MCF 10A (cell line): ENCODE results near the gene LRRC27. TPM values are rescaled to one million over a fixed set of nuclear protein-coding genes. Genes with fewer than 3 reads are reported as not detected.

Experiments
- BruUV-seq: library from RNA; stranded (reverse); fragments of 400-500 nt; replicated peaks from 2 replicates; lab custom pipeline; 2021; lab: Mats Ljungman, UMichigan
- CTCF ChIA-PET: fragments of 300-600 bp; sonication (Branson Sonifier 250); formaldehyde crosslinking; extraction: SDS; loops from one replicate; lab custom pipeline; 2021; ENCODE audit warnings: antibody characterized with exemption, inconsistent platforms; lab: Yijun Ruan, JAX
- POLR2A ChIA-PET: fragments of 300-600, 350-650 bp; sonication (Branson Sonifier 250); formaldehyde crosslinking; extraction: SDS; loops from one replicate; lab custom pipeline; 2020; ENCODE audit warnings: antibody characterized with exemption, inconsistent platforms; lab: Yijun Ruan, JAX
- DNase-seq: peaks from one replicate; pipeline ENCODE4 v3.0.0-alpha.2; 2018; ENCODE audit not compliant: unreplicated experiment
- H3K27ac Mint-ChIP-seq: one replicate; pipeline ENCODE4 v1.8.0; 2022; ENCODE audit warnings: mild to moderate bottlenecking, low read depth, mixed read lengths; ENCODE audit not compliant: unreplicated experiment
- H3K27me3 Mint-ChIP-seq: one replicate; pipeline ENCODE4 v1.8.0; 2022; ENCODE audit warnings: mixed read lengths; ENCODE audit not compliant: insufficient read depth, unreplicated experiment
- H3K36me3 Mint-ChIP-seq: one replicate; pipeline ENCODE4 v1.8.0; 2022; ENCODE audit warnings: mild to moderate bottlenecking, moderate library complexity, mixed read lengths; ENCODE audit not compliant: insufficient read depth, unreplicated experiment
- H3K4me1 Mint-ChIP-seq: one replicate; pipeline ENCODE4 v1.8.0; 2022; ENCODE audit warnings: mixed read lengths; ENCODE audit not compliant: insufficient read depth, unreplicated experiment
- H3K4me3 Mint-ChIP-seq: one replicate; pipeline ENCODE4 v1.8.0; 2022; ENCODE audit warnings: mild to moderate bottlenecking, moderate library complexity, mixed read lengths; ENCODE audit not compliant: unreplicated experiment
- H3K9me3 Mint-ChIP-seq: one replicate; pipeline ENCODE4 v1.8.0; 2022; ENCODE audit warnings: mixed read lengths; ENCODE audit not compliant: unreplicated experiment
- CTCF ChIP-seq: fragments of 200-600 bp; IDR thresholded peaks from one replicate; pipeline ENCODE4 v1.8.0; 2022; ENCODE audit warnings: antibody characterized with exemption, mild to moderate bottlenecking; ENCODE audit not compliant: unreplicated experiment
- intact Hi-C: fragments of 100-400 bp; cut with micrococcal nuclease; formaldehyde crosslinking; loops from 2 replicates; pipeline ENCODE4 v1.14.1; 2022
- total RNA-seq: library from RNA; stranded (reverse); gene quantifications from 2 replicates; pipeline ENCODE4 v1.2.3, GENCODE V29; 2022

The LRRC27 gene
- total RNA-seq, 1 experiment from 2014 or later = 9.1 TPM

- no peaks in the 10 kb centered on the region for H3K9me3 Mint-ChIP-seq
- TF ChIP-seq CTCF = no peak
- CTCF ChIA-PET = no interaction called here
Measured at GRCh38 chr10:132296666-132297443, 35.1 kb upstream of the LRRC27 start.

GRCh38 chr10:132297526-132297925 is 34.5 kb upstream of the LRRC27 start:
- H3K27ac Mint-ChIP-seq = no peak overlapping the region
- DNase-seq = no peak
- no peaks in the 10 kb centered on the region for H3K4me1 Mint-ChIP-seq
- H3K36me3 Mint-ChIP-seq = no peaks in the 10 kb centered on the region
- no peak overlapping the region for H3K4me3 Mint-ChIP-seq
- no TSS peak for BruUV-seq
- POLR2A ChIA-PET = no interaction called here
- TF ChIP-seq CTCF = no peak
- CTCF ChIA-PET = no interaction called here
- no peaks in the 10 kb centered on the region for H3K9me3 Mint-ChIP-seq
- intact Hi-C loops = no loop called here
- H3K27me3 Mint-ChIP-seq = no peaks in the 10 kb centered on the region

More at GRCh38 chr10:132296666-132297443, 35.1 kb upstream of the LRRC27 start:
- POLR2A ChIA-PET = no interaction called here
- Mint-ChIP-seq H3K27ac (no peak overlapping the region), H3K36me3 (no peaks in the 10 kb centered on the region), H3K27me3 (no peaks in the 10 kb centered on the region), H3K4me3 (no peak overlapping the region), H3K4me1 (no peaks in the 10 kb centered on the region)
- intact Hi-C loops = no loop called here
- BruUV-seq = no TSS peak
- no peak for DNase-seq

- BruUV-seq = no TSS peak
- CTCF ChIA-PET = interaction anchor here (1.2 kb wide), 1 partner anchor 155 kb away, joined by 3 read pairs; no protein-coding TSS in a partner anchor
- H3K27ac Mint-ChIP-seq = no peak overlapping the region
- no peaks in the 10 kb centered on the region for H3K9me3 Mint-ChIP-seq
- H3K36me3 Mint-ChIP-seq = no peaks in the 10 kb centered on the region
- POLR2A ChIA-PET = interaction anchor here (0.6 kb wide), 1 partner anchor 151 kb away, joined by 3 read pairs; no protein-coding TSS in a partner anchor
- intact Hi-C loops = no loop called here
- DNase-seq = no peak
- no peaks in the 10 kb centered on the region for H3K4me1 Mint-ChIP-seq
- H3K27me3 Mint-ChIP-seq = no peaks in the 10 kb centered on the region
- H3K4me3 Mint-ChIP-seq = no peak overlapping the region
- no peak for TF ChIP-seq CTCF
Measured at GRCh38 chr10:132298038-132298881, 33.7 kb upstream of the LRRC27 start.
